Osteoblast (primary cell): ENCODE data around the gene CPZ. TPM values are rescaled to one million over a fixed set of nuclear protein-coding genes. Genes with fewer than 3 reads are reported as not detected.

Experiments
- DNase-seq: peaks from one replicate; pipeline ENCODE4 v3.0.0; 2011; ENCODE audit warnings: low spot score, mixed read lengths; ENCODE audit not compliant: insufficient read length; ENCODE audit errors: missing footprints
- H2AFZ ChIP-seq: 2 replicates; pipeline ENCODE4 v1.6.0; 2011; ENCODE audit warnings: mild to moderate bottlenecking, low read length
- H3K27ac ChIP-seq: 2 replicates; pipeline ENCODE4 v1.5.1; 2011; ENCODE audit warnings: mild to moderate bottlenecking, low read depth, low read length, moderate library complexity
- H3K27me3 ChIP-seq: 2 replicates; pipeline ENCODE4 v1.6.0; 2012; ENCODE audit warnings: mild to moderate bottlenecking, control low read depth, inconsistent platforms, low read length, moderate library complexity; ENCODE audit not compliant: insufficient read depth
- H3K36me3 ChIP-seq: 2 replicates; pipeline ENCODE4 v1.5.1; 2011; ENCODE audit warnings: mild to moderate bottlenecking, low read length, control low read depth, moderate library complexity; ENCODE audit not compliant: insufficient read depth
- H3K4me1 ChIP-seq: 2 replicates; pipeline ENCODE4 v1.5.1; 2011; ENCODE audit warnings: mild to moderate bottlenecking, low read length, control low read depth, moderate library complexity; ENCODE audit not compliant: insufficient read depth
- H3K4me2 ChIP-seq: 2 replicates; pipeline ENCODE4 v1.6.0; 2011; ENCODE audit warnings: mild to moderate bottlenecking, low read length; ENCODE audit not compliant: insufficient read depth
- H3K4me3 ChIP-seq: fragments of 200-600 bp; sonication (generic); 3 replicates; pipeline ENCODE4 v1.5.1; 2012; ENCODE audit warnings: mild to moderate bottlenecking, low read length, inconsistent platforms; ENCODE audit not compliant: insufficient read depth
- H3K79me2 ChIP-seq: 2 replicates; pipeline ENCODE4 v1.6.0; 2012; ENCODE audit warnings: mild to moderate bottlenecking, low read length, control low read depth, inconsistent platforms; ENCODE audit not compliant: insufficient read depth
- H3K9me3 ChIP-seq: 2 replicates; pipeline ENCODE4 v1.5.1; 2011; ENCODE audit warnings: low read depth, low read length, control low read depth
- H4K20me1 ChIP-seq: 2 replicates; pipeline ENCODE4 v1.6.0; 2012; ENCODE audit warnings: mild to moderate bottlenecking, low read length, control low read depth; ENCODE audit not compliant: insufficient read depth
- CTCF ChIP-seq: IDR thresholded peaks from 2 replicates; pipeline ENCODE4 v1.5.1; 2011; ENCODE audit warnings: mild to moderate bottlenecking, low read depth, low read length, moderate library complexity; ENCODE audit errors: extremely low read depth
- total RNA-seq: library from RNA; depleted of rRNA; stranded (reverse); fragments of >200 nt; gene quantifications from 2 replicates; pipeline ENCODE4 v1.2.3, GENCODE V29; 2012

Gene CPZ
- total RNA-seq, 1 donor: 44.5 TPM

- no peak for TF ChIP-seq CTCF
Observed at GRCh38 chr4:8554555-8555100, 37.9 kb upstream of the CPZ start.

GRCh38 chr4:8555716-8556115 lies 36.8 kb upstream of the CPZ start:
- peak; percentile 53 for DNase-seq
- no peaks in the 10 kb centered on the region for H3K9me3 ChIP-seq
- no peaks in the 10 kb centered on the region for H3K36me3 ChIP-seq
- no peaks in the 10 kb centered on the region for H3K79me2 ChIP-seq
- no peak overlapping the region for H3K27ac ChIP-seq
- no peak for TF ChIP-seq CTCF
- H3K4me3 ChIP-seq: no peak overlapping the region
- H4K20me1 ChIP-seq: no peaks in the 10 kb centered on the region
- no peak overlapping the region for H2AFZ ChIP-seq
- no peak overlapping the region for H3K4me2 ChIP-seq
- H3K4me1 ChIP-seq: peaks cover 14% of the 10 kb centered on the region
- no peaks in the 10 kb centered on the region for H3K27me3 ChIP-seq

More at GRCh38 chr4:8554555-8555100, 37.9 kb upstream of the CPZ start:
- Histone ChIP-seq H4K20me1 (no peaks in the 10 kb centered on the region), H2AFZ (no peak overlapping the region), H3K79me2 (no peaks in the 10 kb centered on the region), H3K27me3 (no peaks in the 10 kb centered on the region), H3K9me3 (no peaks in the 10 kb centered on the region), H3K36me3 (no peaks in the 10 kb centered on the region), H3K4me2 (no peak overlapping the region), H3K4me1 (peaks cover 6% of the 10 kb centered on the region), H3K4me3 (no peak overlapping the region), H3K27ac (no peak overlapping the region)
- DNase-seq: peak; percentile 72

- H2AFZ ChIP-seq: no peak overlapping the region
- no peaks in the 10 kb centered on the region for H3K27me3 ChIP-seq
- H3K36me3 ChIP-seq: no peaks in the 10 kb centered on the region
- H4K20me1 ChIP-seq: no peaks in the 10 kb centered on the region
- H3K79me2 ChIP-seq: no peaks in the 10 kb centered on the region
- H3K4me3 ChIP-seq: no peak overlapping the region
- no peak for TF ChIP-seq CTCF
- H3K27ac ChIP-seq: no peak overlapping the region
- H3K4me2 ChIP-seq: no peak overlapping the region
- H3K4me1 ChIP-seq: peaks cover 18% of the 10 kb centered on the region
- H3K9me3 ChIP-seq: no peaks in the 10 kb centered on the region
- DNase-seq: peak; percentile 80
Observed at GRCh38 chr4:8556341-8557150, 36.0 kb upstream of the CPZ start.
